Liver (tissue), 9 donors: ENCODE results near the gene CHTOP. TPM values are rescaled to one million over a fixed set of nuclear protein-coding genes. Genes with fewer than 3 reads are reported as not detected.

Experiments used
- DNase-seq: peaks from one replicate; pipeline ENCODE4 v3.0.0-alpha.2; 2017; ENCODE audit warnings: low spot score
- H3K27ac ChIP-seq, 2 donors: one replicate each; pipeline ENCODE4 v1.7.0; 2013; ENCODE audit warnings: inconsistent platforms in 2 of 2, low read length in 2 of 2, control low read depth in 1 of 2, low read depth in 1 of 2, mild to moderate bottlenecking in 1 of 2
- H3K27me3 ChIP-seq, 4 donors: one replicate each; pipeline versions ENCODE4 v1.6.1 to v1.7.0; 2013; ENCODE audit warnings: low read length in 3 of 4, inconsistent platforms in 1 of 4, mild to moderate bottlenecking in 1 of 4, moderate library complexity in 1 of 4; ENCODE audit not compliant: control insufficient read depth in 4 of 4, insufficient read depth in 4 of 4
- H3K36me3 ChIP-seq, 4 donors: one replicate each; pipeline versions ENCODE4 v1.6.1 to v1.7.0; 2013; ENCODE audit warnings: low read length in 3 of 4, mild to moderate bottlenecking in 3 of 4, low read depth in 1 of 4, moderate library complexity in 1 of 4; ENCODE audit not compliant: control insufficient read depth in 4 of 4, insufficient read depth in 3 of 4
- H3K4me1 ChIP-seq, 4 donors: one replicate each; pipeline versions ENCODE4 v1.6.1 to v1.7.0; 2013; ENCODE audit warnings: low read length in 3 of 4, mild to moderate bottlenecking in 3 of 4, moderate library complexity in 1 of 4; ENCODE audit not compliant: control insufficient read depth in 4 of 4, insufficient read depth in 4 of 4
- H3K4me3 ChIP-seq, 3 donors: one replicate each; pipeline versions ENCODE4 v1.6.1 to v1.7.0; 2013; ENCODE audit warnings: low read length in 3 of 3, control low read depth in 1 of 3, low read depth in 1 of 3, mild to moderate bottlenecking in 1 of 3
- H3K9ac ChIP-seq, 2 donors: one replicate each; pipeline ENCODE4 v1.7.0; 2013; ENCODE audit warnings: low read length in 2 of 2, mild to moderate bottlenecking in 2 of 2, moderate library complexity in 2 of 2, control low read depth in 1 of 2, low read depth in 1 of 2
- H3K9me3 ChIP-seq, 4 donors: one replicate each; pipeline versions ENCODE4 v1.6.1 to v1.7.0; 2013; ENCODE audit warnings: low read length in 3 of 4; ENCODE audit not compliant: control insufficient read depth in 4 of 4
- EGR1 ChIP-seq, 2 donors: IDR thresholded peaks; 2 replicates each; pipeline ENCODE4 v1.6.1; 2016 to 2018; ENCODE audit warnings: antibody characterized with exemption in 2 of 2, low read depth in 2 of 2
- FOXA1 ChIP-seq: IDR thresholded peaks from 2 replicates; pipeline ENCODE4 v1.6.1; 2016; ENCODE audit warnings: antibody characterized with exemption
- FOXA2 ChIP-seq: IDR thresholded peaks from 2 replicates; pipeline ENCODE4 v1.6.1; 2016; ENCODE audit warnings: antibody characterized with exemption
- GABPA ChIP-seq, 2 donors: IDR thresholded peaks in 1 of 2; conservative IDR thresholded peaks in 1 of 2; 2 replicates each; pipeline ENCODE4 v1.6.1; 2016; ENCODE audit warnings: antibody characterized with exemption in 2 of 2, mild to moderate bottlenecking in 1 of 2, moderate library complexity in 1 of 2
- HNF4A ChIP-seq, 2 donors: conservative IDR thresholded peaks; 2 replicates each; pipeline ENCODE4 v1.6.1; 2016; ENCODE audit warnings: antibody characterized with exemption in 2 of 2, mild to moderate bottlenecking in 2 of 2
- RAD21 ChIP-seq, 2 donors: IDR thresholded peaks; 2 replicates each; pipeline ENCODE4 v1.6.1; 2016; ENCODE audit warnings: antibody characterized with exemption in 2 of 2, mild to moderate bottlenecking in 2 of 2
- WGBS: extraction: QIAGEN DNeasy Blood & Tissue Kit; methylation state at CpG from one replicate; pipeline ENCODE4 v1.1.7; 2013; 5-methylcytosine and 5-hydroxymethylcytosine counted together
- polyA plus RNA-seq, 2 donors: library from polyadenylated mRNA; stranded (reverse) in 1 of 2; unstranded in 1 of 2; fragments of 200-250 nt in 1 of 2; fragments of >200 nt in 1 of 2; fragmentation: Nextera tagmentation in 1 of 2; extraction: Ambion mirVana in 1 of 2; gene quantifications; one replicate each; pipeline versions ENCODE4 v1.2.1 to v1.2.3, GENCODE V29; 2013 to 2015
- total RNA-seq, 2 donors: library from RNA; depleted of rRNA; stranded (reverse); fragments of >200 nt; gene quantifications; one replicate each; pipeline ENCODE4 v1.2.3, GENCODE V29; 2014
- TF ChIP-seq, protein P1 (sequence below): IDR thresholded peaks from 2 replicates; pipeline ENCODE4 v1.6.1; 2016; ENCODE audit warnings: antibody characterized with exemption, mild to moderate bottlenecking
- TF ChIP-seq, protein P2 (sequence below): IDR thresholded peaks from 2 replicates; pipeline ENCODE4 v1.6.1; 2016; ENCODE audit warnings: antibody characterized with exemption
- TF ChIP-seq, protein P3 (sequence below): fragments of 150-350 bp; IDR thresholded peaks from 2 replicates; pipeline ENCODE4 v1.5.1; 2017; ENCODE audit warnings: improper control_type of control experiment, low read depth, low read length; ENCODE audit not compliant: missing input control
- TF ChIP-seq, protein P4 (sequence below): IDR thresholded peaks from 2 replicates; pipeline ENCODE4 v1.6.1; 2016; ENCODE audit warnings: antibody characterized with exemption
- donor health status: healthy.
- donor health status: healthy.
- donor health status: healthy.
- donor health status: healthy.
- donor health status: healthy.

The CHTOP gene
- total and polyA plus RNA-seq, 4 donors = 16.4 to 30.9 (median 24.3) TPM

DNA sequence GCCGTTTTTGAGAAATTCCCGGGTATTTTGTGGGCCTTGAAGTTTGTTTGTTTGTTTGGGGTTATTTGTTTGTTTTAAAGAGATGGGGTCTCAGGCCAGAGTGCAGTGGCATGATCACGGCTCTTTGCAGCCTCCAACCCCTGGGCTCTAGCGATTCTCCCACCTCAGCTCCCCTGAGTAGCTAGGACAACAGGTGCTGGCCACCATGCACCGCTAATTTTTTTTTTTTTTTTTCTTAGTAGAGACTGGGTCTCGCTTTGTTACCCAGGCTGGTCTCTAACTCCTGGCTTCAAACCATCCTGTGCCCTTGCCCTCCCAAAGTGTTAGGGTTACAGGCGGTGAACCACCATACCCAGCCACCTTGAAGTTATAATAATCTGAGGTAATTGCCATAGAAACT is 2.0 kb downstream of the CHTOP start (continued):
- TF ChIP-seq, protein P1, sequence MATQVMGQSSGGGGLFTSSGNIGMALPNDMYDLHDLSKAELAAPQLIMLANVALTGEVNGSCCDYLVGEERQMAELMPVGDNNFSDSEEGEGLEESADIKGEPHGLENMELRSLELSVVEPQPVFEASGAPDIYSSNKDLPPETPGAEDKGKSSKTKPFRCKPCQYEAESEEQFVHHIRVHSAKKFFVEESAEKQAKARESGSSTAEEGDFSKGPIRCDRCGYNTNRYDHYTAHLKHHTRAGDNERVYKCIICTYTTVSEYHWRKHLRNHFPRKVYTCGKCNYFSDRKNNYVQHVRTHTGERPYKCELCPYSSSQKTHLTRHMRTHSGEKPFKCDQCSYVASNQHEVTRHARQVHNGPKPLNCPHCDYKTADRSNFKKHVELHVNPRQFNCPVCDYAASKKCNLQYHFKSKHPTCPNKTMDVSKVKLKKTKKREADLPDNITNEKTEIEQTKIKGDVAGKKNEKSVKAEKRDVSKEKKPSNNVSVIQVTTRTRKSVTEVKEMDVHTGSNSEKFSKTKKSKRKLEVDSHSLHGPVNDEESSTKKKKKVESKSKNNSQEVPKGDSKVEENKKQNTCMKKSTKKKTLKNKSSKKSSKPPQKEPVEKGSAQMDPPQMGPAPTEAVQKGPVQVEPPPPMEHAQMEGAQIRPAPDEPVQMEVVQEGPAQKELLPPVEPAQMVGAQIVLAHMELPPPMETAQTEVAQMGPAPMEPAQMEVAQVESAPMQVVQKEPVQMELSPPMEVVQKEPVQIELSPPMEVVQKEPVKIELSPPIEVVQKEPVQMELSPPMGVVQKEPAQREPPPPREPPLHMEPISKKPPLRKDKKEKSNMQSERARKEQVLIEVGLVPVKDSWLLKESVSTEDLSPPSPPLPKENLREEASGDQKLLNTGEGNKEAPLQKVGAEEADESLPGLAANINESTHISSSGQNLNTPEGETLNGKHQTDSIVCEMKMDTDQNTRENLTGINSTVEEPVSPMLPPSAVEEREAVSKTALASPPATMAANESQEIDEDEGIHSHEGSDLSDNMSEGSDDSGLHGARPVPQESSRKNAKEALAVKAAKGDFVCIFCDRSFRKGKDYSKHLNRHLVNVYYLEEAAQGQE = no peak

DNA sequence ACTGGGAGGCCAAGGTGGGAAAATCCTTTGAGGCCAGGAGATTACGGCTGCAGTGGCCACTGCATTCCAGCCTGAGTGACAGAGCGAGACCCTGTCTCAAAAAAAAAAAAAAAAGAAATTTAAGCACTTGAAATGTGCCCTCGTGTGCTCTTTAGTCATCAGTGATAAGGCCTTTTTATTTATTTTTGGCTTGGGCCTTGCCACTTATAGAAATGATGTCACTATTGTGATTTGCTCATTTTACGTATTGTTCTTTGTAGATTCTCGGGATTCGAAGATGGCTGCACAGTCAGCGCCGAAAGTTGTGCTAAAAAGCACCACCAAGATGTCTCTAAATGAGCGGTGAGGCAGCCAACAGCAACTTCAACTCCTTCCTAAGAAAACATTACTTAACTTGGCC is 2.4 kb downstream of the CHTOP start:
- H3K9ac ChIP-seq = no peak overlapping the region
- H3K9me3 ChIP-seq = no peaks in the 10 kb centered on the region
- H3K4me1 ChIP-seq = peaks cover 12 to 28% (median 13%) of the 10 kb centered on the region in 4 donors
- DNase-seq = no peak
- no peaks in the 10 kb centered on the region for H3K27me3 ChIP-seq
- no peak overlapping the region for H3K4me3 ChIP-seq
- no peak overlapping the region for H3K27ac ChIP-seq
- 96% methylated on average over 9 of the region's 9 CpGs for WGBS
- H3K36me3 ChIP-seq = peaks cover 11 to 43% (median 35%) of the 10 kb centered on the region in 4 donors
- TF ChIP-seq, protein P2, sequence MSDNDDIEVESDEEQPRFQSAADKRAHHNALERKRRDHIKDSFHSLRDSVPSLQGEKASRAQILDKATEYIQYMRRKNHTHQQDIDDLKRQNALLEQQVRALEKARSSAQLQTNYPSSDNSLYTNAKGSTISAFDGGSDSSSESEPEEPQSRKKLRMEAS = no peak
- TF ChIP-seq, protein P3, sequence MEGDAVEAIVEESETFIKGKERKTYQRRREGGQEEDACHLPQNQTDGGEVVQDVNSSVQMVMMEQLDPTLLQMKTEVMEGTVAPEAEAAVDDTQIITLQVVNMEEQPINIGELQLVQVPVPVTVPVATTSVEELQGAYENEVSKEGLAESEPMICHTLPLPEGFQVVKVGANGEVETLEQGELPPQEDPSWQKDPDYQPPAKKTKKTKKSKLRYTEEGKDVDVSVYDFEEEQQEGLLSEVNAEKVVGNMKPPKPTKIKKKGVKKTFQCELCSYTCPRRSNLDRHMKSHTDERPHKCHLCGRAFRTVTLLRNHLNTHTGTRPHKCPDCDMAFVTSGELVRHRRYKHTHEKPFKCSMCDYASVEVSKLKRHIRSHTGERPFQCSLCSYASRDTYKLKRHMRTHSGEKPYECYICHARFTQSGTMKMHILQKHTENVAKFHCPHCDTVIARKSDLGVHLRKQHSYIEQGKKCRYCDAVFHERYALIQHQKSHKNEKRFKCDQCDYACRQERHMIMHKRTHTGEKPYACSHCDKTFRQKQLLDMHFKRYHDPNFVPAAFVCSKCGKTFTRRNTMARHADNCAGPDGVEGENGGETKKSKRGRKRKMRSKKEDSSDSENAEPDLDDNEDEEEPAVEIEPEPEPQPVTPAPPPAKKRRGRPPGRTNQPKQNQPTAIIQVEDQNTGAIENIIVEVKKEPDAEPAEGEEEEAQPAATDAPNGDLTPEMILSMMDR = no peak
- TF ChIP-seq HNF4A (conservative IDR thresholded peaks at IDR 0.05) = no peak
- no peak for TF ChIP-seq FOXA2
- no peak for TF ChIP-seq RAD21 (IDR thresholded peaks at IDR 0.05)
- no peak for TF ChIP-seq FOXA1
- no peak for TF ChIP-seq EGR1 (IDR thresholded peaks at IDR 0.05; ENCODE audit: low read depth in 2 of 2)
- TF ChIP-seq GABPA (IDR thresholded peaks at IDR 0.05 in 1 of 2, conservative IDR thresholded peaks at IDR 0.05 in 1 of 2) = no peak
- TF ChIP-seq, protein P1 = no peak
- TF ChIP-seq, protein P4, sequence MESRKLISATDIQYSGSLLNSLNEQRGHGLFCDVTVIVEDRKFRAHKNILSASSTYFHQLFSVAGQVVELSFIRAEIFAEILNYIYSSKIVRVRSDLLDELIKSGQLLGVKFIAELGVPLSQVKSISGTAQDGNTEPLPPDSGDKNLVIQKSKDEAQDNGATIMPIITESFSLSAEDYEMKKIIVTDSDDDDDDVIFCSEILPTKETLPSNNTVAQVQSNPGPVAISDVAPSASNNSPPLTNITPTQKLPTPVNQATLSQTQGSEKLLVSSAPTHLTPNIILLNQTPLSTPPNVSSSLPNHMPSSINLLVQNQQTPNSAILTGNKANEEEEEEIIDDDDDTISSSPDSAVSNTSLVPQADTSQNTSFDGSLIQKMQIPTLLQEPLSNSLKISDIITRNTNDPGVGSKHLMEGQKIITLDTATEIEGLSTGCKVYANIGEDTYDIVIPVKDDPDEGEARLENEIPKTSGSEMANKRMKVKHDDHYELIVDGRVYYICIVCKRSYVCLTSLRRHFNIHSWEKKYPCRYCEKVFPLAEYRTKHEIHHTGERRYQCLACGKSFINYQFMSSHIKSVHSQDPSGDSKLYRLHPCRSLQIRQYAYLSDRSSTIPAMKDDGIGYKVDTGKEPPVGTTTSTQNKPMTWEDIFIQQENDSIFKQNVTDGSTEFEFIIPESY = no peak
